Hippocampal formation (tissue), 2 donors: ENCODE measurements around the gene FLVCR1.

Experiments used
- DNase-seq, 2 donors: peaks; one replicate each; lab custom pipeline; 2025; lab: John Stamatoyannopoulos, UW

The FLVCR1 gene

GRCh38 chr1:212915245-212916091 lies 57.4 kb downstream of the FLVCR1 start:
- no peak for DNase-seq

- DNase-seq: peak; percentile 23 to 38
Observed at GRCh38 chr1:212916481-212917133, 58.5 kb downstream of the FLVCR1 start.

- no peak for DNase-seq
Observed at GRCh38 chr1:212917134-212917485, 59.0 kb downstream of the FLVCR1 start.

GRCh38 chr1:212917858-212918257 lies 59.8 kb downstream of the FLVCR1 start:
- DNase-seq: no peak

- no peak for DNase-seq
Observed at GRCh38 chr1:212918824-212919223, 60.7 kb downstream of the FLVCR1 start.

- DNase-seq: no peak
Observed at GRCh38 chr1:212920246-212920645, 62.2 kb downstream of the FLVCR1 start.

- DNase-seq: no peak
Observed at GRCh38 chr1:212920896-212921295, 62.8 kb downstream of the FLVCR1 start.

GRCh38 chr1:212922016-212922415 lies 63.9 kb downstream of the FLVCR1 start:
- no peak for DNase-seq

- DNase-seq: no peak
Observed at GRCh38 chr1:212926372-212926771, 68.3 kb downstream of the FLVCR1 start.

- DNase-seq: no peak
Observed at GRCh38 chr1:212928323-212929291, 70.5 kb downstream of the FLVCR1 start.

GRCh38 chr1:212930986-212931678 lies 73.1 kb downstream of the FLVCR1 start:
- DNase-seq: no peak

- no peak for DNase-seq
Observed at GRCh38 chr1:212933815-212934471, 75.9 kb downstream of the FLVCR1 start.

GRCh38 chr1:212935387-212935981 lies 77.4 kb downstream of the FLVCR1 start:
- no peak for DNase-seq

GRCh38 chr1:212937034-212937433 lies 79.0 kb downstream of the FLVCR1 start:
- no peak for DNase-seq

- DNase-seq: no peak
Observed at GRCh38 chr1:212938846-212939245, 80.8 kb downstream of the FLVCR1 start.

GRCh38 chr1:212941452-212941851 lies 83.4 kb downstream of the FLVCR1 start:
- DNase-seq: no peak

GRCh38 chr1:212942679-212943392 lies 84.8 kb downstream of the FLVCR1 start:
- no peak for DNase-seq

GRCh38 chr1:212943393-212943710 lies 85.3 kb downstream of the FLVCR1 start:
- no peak for DNase-seq

- DNase-seq: no peak
Observed at GRCh38 chr1:212944229-212944901, 86.3 kb downstream of the FLVCR1 start.

- DNase-seq: no peak
Observed at GRCh38 chr1:212945056-212945455, 87.0 kb downstream of the FLVCR1 start.
